Suprapubic skin (tissue), 4 donors: ENCODE results near the gene TAS2R7.
"Not testable (repeated sequence)": the region's sequence is repeated elsewhere in the genome, so short reads cannot be mapped to it uniquely, and the experiment has no call there.

Experiments used
- CTCF ChIP-seq, 2 donors: fragments of 200-600 bp in 1 of 2; fragments of 450-650 bp in 1 of 2; sonication (generic) in 1 of 2; IDR thresholded peaks; one replicate each; pipeline ENCODE4 v1.5.1; 2016 to 2019; ENCODE audit warnings: antibody characterized with exemption in 2 of 2, mild to moderate bottlenecking in 1 of 2, moderate library complexity in 1 of 2
- EP300 ChIP-seq: sonication (generic); formaldehyde crosslinking; IDR thresholded peaks from one replicate; pipeline ENCODE4 v1.6.1; 2017; ENCODE audit warnings: antibody characterized with exemption
- POLR2A ChIP-seq, 2 donors: fragments of 450-650 bp; IDR thresholded peaks; one replicate each; pipeline ENCODE4 v1.6.1; 2017; ENCODE audit warnings: antibody characterized with exemption in 2 of 2, mild to moderate bottlenecking in 2 of 2, moderate library complexity in 2 of 2
- POLR2AphosphoS5 ChIP-seq, 3 donors: sonication (generic); formaldehyde crosslinking; IDR thresholded peaks; one replicate each; pipeline ENCODE4 v1.6.1; 2017; ENCODE audit warnings: antibody characterized with exemption in 3 of 3

GRCh38 chr12:10791769-10792168, 10.7 kb downstream of the TAS2R7 start:
- TF ChIP-seq CTCF (IDR thresholded peaks at IDR 0.05); POLR2AphosphoS5 (IDR thresholded peaks at IDR 0.05); EP300; POLR2A (IDR thresholded peaks at IDR 0.05): not testable (repeated sequence)
